OCI-LY1 (cell line): Measurements from ENCODE around the gene RPS17.

Source experiments
- CTCF ChIP-seq: fragments of 200-600 bp; sonication (generic), shearing (Covaris generic); IDR thresholded peaks from 2 replicates; pipeline ENCODE4 v1.5.1; 2017; ENCODE audit warnings: mild to moderate bottlenecking, antibody characterized with exemption, low read length, moderate library complexity, mixed read lengths
- EZH2 ChIP-seq: fragments of 200-600 bp; sonication (generic), shearing (Covaris generic); IDR thresholded peaks from 2 replicates; pipeline ENCODE4 v1.8.0; 2017; ENCODE audit warnings: borderline replicate concordance, mixed run types, mild to moderate bottlenecking, antibody characterized with exemption, low read length, moderate library complexity, mixed read lengths

DNA sequence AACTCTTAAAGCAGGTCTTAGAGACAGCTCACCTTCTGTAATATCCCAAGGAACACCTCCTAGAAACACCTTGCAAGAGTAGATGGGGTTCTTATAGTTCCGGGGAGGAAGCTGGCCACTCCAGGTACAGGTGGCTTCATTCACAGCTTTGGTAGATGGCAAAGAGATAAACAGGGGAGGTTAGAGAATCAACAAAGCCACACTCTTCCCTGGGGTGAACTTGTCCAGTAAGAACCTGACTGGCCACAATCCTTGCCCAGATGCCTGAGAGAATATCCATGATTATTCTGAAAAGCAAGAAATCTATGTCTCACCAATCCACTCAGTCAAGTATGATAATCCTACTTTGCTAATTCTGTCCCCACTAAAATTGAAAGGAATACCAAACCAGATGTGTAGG lies 13.6 kb upstream of the RPS17 start:
- TF ChIP-seq EZH2 = no peak
- no peak for TF ChIP-seq CTCF
